HG02678 (cell line): ENCODE measurements around the gene GSTP1.
"Not testable (repeated sequence)": the region's sequence is repeated elsewhere in the genome, so short reads cannot be mapped to it uniquely, and the experiment has no call there.

Experiments
- ATAC-seq: cut with Tn5 transposase; IDR thresholded peaks from one replicate; pipeline ENCODE4 v1.9.1; 2021; ENCODE audit warnings: mild to moderate bottlenecking, moderate library complexity; ENCODE audit not compliant: unreplicated experiment

GSTP1 gene

GRCh38 chr11:67583247-67584204 is at the start of gene GSTP1:
GSTP1 (plus strand) TSS chr11:67583812; CDS start chr11:67583844, 32 bp downstream.
- peak; percentile 68 for ATAC-seq

- no peak for ATAC-seq
Observed at GRCh38 chr11:67534070-67534679, 49.4 kb upstream of the GSTP1 start.

GRCh38 chr11:67535561-67535960 is 48.1 kb upstream of the GSTP1 start:
- no peak for ATAC-seq

- no peak for ATAC-seq
Observed at GRCh38 chr11:67538306-67538705, 45.3 kb upstream of the GSTP1 start.

- ATAC-seq = no peak
Observed at GRCh38 chr11:67538823-67539505, 44.6 kb upstream of the GSTP1 start.

- ATAC-seq = no peak
Observed at GRCh38 chr11:67539550-67539949, 44.1 kb upstream of the GSTP1 start.

GRCh38 chr11:67541198-67541597 is 42.4 kb upstream of the GSTP1 start:
- ATAC-seq = no peak

GRCh38 chr11:67542169-67542568 is 41.4 kb upstream of the GSTP1 start:
- ATAC-seq = no peak

GRCh38 chr11:67542971-67543370 is 40.6 kb upstream of the GSTP1 start:
- no peak for ATAC-seq

- no peak for ATAC-seq
Observed at GRCh38 chr11:67543585-67543984, 40.0 kb upstream of the GSTP1 start.

GRCh38 chr11:67544616-67545242 is 38.9 kb upstream of the GSTP1 start:
- ATAC-seq = no peak

GRCh38 chr11:67545280-67545679 is 38.3 kb upstream of the GSTP1 start:
- no peak for ATAC-seq

- ATAC-seq = not testable (repeated sequence)
Observed at GRCh38 chr11:67548112-67548511, 35.5 kb upstream of the GSTP1 start.

GRCh38 chr11:67548555-67549110 is 35.0 kb upstream of the GSTP1 start:
- ATAC-seq = no peak

GRCh38 chr11:67551127-67551526 is 32.5 kb upstream of the GSTP1 start:
- ATAC-seq = no peak

GRCh38 chr11:67551697-67552096 is 31.9 kb upstream of the GSTP1 start:
- ATAC-seq = not testable (repeated sequence)

GRCh38 chr11:67556244-67556643 is 27.4 kb upstream of the GSTP1 start:
- ATAC-seq = no peak

GRCh38 chr11:67558084-67558772 is 25.4 kb upstream of the GSTP1 start:
- ATAC-seq = no peak

- peak; percentile 79 for ATAC-seq
Observed at GRCh38 chr11:67561971-67562619, 21.5 kb upstream of the GSTP1 start.
